Measurements from ENCODE around the gene EVA1A. TPM values are rescaled to one million over a fixed set of nuclear protein-coding genes. Genes with fewer than 3 reads are reported as not detected.

Gene EVA1A
- total RNA-seq, 2 experiments from 2014 or later: not detected

DNA sequence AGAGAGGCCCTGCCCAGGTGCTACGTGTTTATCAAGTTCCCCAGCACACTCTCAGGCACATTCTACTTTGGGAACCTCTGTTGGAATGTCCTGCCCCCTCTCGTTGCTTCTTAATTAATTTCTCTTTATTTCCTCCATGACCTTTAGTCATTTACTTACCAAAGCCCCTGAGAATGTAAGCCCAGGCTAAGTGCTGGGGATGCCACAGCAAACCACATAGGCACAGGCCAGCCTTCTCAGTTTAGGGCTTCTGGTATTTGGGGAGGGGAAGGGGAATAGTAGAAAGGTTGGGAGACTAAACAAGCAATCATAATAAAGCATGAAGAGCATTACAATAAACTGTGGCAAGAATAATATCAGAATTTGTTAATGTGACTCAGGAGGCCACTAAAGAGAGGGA, 85.7 kb downstream of the EVA1A start:
- no peak overlapping the region for H3K27ac Mint-ChIP-seq
- H3K27me3 Mint-ChIP-seq: peaks cover 14% of the 10 kb centered on the region
- H3K4me1 Mint-ChIP-seq: no peaks in the 10 kb centered on the region
- ATAC-seq (ENCODE audit: low read depth) (no peak), DNase-seq (no peak)
- POLR2A ChIA-PET: no interaction called here
- no peaks in the 10 kb centered on the region for H3K36me3 Mint-ChIP-seq
- no peaks in the 10 kb centered on the region for H3K9me3 Mint-ChIP-seq
- H3K4me3 Mint-ChIP-seq: no peak overlapping the region

DNA sequence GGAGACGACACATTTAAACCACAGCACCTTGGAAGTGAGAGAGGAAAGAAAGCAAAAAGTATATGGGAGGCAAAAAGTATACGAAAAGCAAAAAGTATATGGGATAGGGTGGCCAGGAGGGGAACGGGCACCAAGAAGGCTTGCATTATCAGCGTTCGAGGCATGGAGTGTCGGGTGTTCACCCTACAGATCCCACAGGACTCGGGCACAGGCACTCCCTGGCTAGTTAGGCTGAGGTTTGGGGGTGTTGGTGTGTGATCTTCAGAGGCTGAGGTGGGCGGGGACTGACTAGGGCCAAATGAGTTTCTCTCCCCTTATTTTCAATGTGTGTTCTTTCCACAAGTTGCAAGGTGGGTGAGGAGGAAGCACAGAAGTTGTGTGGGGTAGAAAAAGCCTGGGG, 86.6 kb downstream of the EVA1A start:
- ATAC-seq (ENCODE audit: low read depth) (no peak), DNase-seq (no peak)
- H3K27me3 Mint-ChIP-seq: peaks cover 18% of the 10 kb centered on the region
- POLR2A ChIA-PET: no interaction called here
- no peak overlapping the region for H3K27ac Mint-ChIP-seq
- no peaks in the 10 kb centered on the region for H3K36me3 Mint-ChIP-seq
- no peak overlapping the region for H3K4me3 Mint-ChIP-seq
- H3K4me1 Mint-ChIP-seq: no peaks in the 10 kb centered on the region
- no peaks in the 10 kb centered on the region for H3K9me3 Mint-ChIP-seq

DNA sequence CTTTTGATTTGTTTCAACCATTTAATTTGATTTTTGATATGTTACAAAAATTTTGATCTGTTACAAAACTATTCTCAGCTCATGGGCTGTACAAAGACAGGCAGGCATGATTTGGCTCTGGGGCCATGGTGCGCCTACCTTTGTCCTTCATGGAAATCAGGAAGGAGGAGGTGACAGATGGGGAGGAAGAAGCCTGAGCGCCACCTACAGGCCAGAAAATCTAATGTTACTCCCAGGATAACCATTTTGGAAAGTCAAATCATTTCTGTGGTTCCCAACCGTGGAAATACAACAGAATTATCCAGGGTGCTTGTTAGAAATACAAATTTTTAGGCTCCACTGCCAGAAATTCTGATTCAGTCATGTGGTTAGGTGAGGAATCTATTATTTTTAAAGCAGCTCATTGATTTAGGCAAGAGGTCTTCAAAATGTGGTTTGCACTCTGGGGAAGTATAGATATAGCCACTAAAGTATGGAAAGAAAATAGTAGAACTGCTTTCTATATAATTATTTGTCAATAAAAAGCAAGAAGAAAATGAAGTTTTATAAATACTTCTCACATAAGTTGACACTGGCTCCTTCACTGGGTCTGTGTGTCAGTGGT, 93.9 kb downstream of the EVA1A start:
- no peak for ATAC-seq (ENCODE audit: low read depth)
- Mint-ChIP-seq H3K27me3 (peaks cover 21% of the 10 kb centered on the region), H3K4me3 (no peak overlapping the region), H3K4me1 (no peaks in the 10 kb centered on the region), H3K27ac (no peak overlapping the region), H3K9me3 (no peaks in the 10 kb centered on the region), H3K36me3 (no peaks in the 10 kb centered on the region)
- DNase-seq: no peak
- POLR2A ChIA-PET: no interaction called here

DNA sequence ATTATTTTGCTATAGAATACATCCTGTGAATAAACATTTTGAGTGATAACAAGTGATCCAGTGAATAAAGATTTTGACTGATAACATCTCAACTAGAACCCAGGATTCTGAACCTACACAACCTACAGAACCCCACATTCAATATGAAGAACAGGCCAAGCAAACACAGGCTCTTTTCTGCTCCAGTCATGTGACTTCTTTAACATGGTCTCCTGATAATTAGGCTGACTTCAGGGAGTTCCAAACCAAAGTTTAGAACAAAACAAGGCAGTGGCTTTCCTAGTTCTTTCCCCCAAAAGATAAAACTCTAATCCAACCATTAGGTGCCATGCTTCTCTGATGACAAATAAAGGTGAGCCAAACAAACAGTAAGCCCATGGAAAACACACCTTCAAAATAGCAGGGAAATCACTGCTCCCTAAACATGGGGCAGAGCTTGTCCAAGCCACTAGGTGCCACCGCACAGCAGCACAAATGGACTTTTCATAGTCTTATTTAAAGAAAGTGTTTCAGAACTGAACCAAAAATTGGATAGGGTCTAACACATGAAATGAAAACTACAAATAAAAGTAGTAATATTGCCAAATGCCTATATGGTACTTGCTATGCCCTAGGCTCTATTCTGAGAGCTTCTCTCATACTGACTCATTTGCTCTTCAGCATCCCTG, 95.3 kb downstream of the EVA1A start:
- DNase-seq: no peak
- no peaks in the 10 kb centered on the region for H3K4me1 Mint-ChIP-seq
- ATAC-seq (ENCODE audit: low read depth): no peak
- no peaks in the 10 kb centered on the region for H3K36me3 Mint-ChIP-seq
- POLR2A ChIA-PET: no interaction called here
- H3K4me3 Mint-ChIP-seq: no peak overlapping the region
- peaks cover under 1% of the 10 kb centered on the region for H3K9me3 Mint-ChIP-seq
- no peak overlapping the region for H3K27ac Mint-ChIP-seq
- peaks cover 18% of the 10 kb centered on the region for H3K27me3 Mint-ChIP-seq

- DNase-seq: no peak
These were observed 96.3 kb downstream of the EVA1A start for GRCh38 chr2:75464348-75464946.

GRCh38 chr2:75462721-75463120, 98.0 kb downstream of the EVA1A start:
- Mint-ChIP-seq H3K4me3 (no peak overlapping the region), H3K9me3 (peaks cover 1% of the 10 kb centered on the region), H3K4me1 (no peaks in the 10 kb centered on the region), H3K27me3 (peaks cover 13% of the 10 kb centered on the region), H3K27ac (no peak overlapping the region), H3K36me3 (no peaks in the 10 kb centered on the region)
- DNase-seq: no peak
- no peak for ATAC-seq (ENCODE audit: low read depth)
- POLR2A ChIA-PET: no interaction called here

More at GRCh38 chr2:75464348-75464946, 96.3 kb downstream of the EVA1A start:
- Mint-ChIP-seq H3K4me1 (no peaks in the 10 kb centered on the region), H3K27ac (no peak overlapping the region), H3K36me3 (no peaks in the 10 kb centered on the region), H3K4me3 (no peak overlapping the region), H3K9me3 (peaks cover 1% of the 10 kb centered on the region), H3K27me3 (peaks cover 16% of the 10 kb centered on the region)
- ATAC-seq (ENCODE audit: low read depth): no peak
- POLR2A ChIA-PET: no interaction called here

DNA sequence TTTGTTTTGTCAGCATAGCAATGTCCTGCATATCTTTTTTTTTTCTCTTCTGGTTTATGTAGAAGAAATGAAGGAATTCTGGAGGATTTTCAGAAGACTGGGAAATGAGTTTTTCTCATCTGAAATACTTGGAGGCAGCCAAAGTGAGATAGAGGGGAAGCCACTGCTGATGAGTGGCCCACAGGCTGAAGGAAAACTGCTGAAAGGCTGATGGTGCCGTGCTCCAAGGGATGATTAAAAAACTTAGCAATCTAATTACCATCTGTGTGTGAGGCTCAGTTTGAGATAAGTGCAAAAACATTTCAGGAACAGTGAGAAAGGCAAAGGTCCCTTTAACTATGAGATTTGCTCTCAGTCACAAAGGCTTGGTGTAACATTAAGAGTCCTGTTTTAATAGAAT, 98.5 kb downstream of the EVA1A start:
- H3K27ac Mint-ChIP-seq: no peak overlapping the region
- no peaks in the 10 kb centered on the region for H3K4me1 Mint-ChIP-seq
- peaks cover 1% of the 10 kb centered on the region for H3K9me3 Mint-ChIP-seq
- ATAC-seq (ENCODE audit: low read depth): no peak
- POLR2A ChIA-PET: no interaction called here
- no peaks in the 10 kb centered on the region for H3K36me3 Mint-ChIP-seq
- DNase-seq: no peak
- H3K4me3 Mint-ChIP-seq: no peak overlapping the region
- H3K27me3 Mint-ChIP-seq: peaks cover 10% of the 10 kb centered on the region

DNA sequence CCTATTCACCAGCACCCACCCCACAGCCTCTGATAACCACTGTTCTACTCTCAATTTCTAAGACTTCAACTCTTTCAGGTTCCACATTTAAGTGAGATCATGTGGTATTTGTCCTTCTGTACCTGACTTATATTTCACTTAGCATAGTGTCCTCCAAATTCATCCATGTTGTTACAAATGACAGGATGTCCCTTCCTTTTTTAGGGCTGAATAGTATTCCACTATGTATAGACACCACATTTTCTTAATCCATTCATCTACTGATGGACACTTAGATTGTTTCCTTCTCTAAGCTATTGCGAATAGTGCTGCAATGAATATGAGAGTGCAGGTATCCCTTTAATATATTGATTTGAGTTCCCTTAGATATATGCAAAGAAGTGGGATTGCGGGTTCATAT, 100.1 kb downstream of the EVA1A start:
- no peaks in the 10 kb centered on the region for H3K36me3 Mint-ChIP-seq
- H3K9me3 Mint-ChIP-seq: peaks cover 1% of the 10 kb centered on the region
- H3K4me3 Mint-ChIP-seq: no peak overlapping the region
- ATAC-seq (ENCODE audit: low read depth) (no peak), DNase-seq (no peak)
- peaks cover 10% of the 10 kb centered on the region for H3K27me3 Mint-ChIP-seq
- no peaks in the 10 kb centered on the region for H3K4me1 Mint-ChIP-seq
- POLR2A ChIA-PET: no interaction called here
- H3K27ac Mint-ChIP-seq: no peak overlapping the region

GRCh38 chr2:75459565-75460310, 101.0 kb downstream of the EVA1A start:
- DNase-seq: no peak
- Mint-ChIP-seq H3K36me3 (no peaks in the 10 kb centered on the region), H3K4me3 (no peak overlapping the region), H3K4me1 (no peaks in the 10 kb centered on the region), H3K9me3 (peaks cover 1% of the 10 kb centered on the region), H3K27ac (no peak overlapping the region), H3K27me3 (peaks cover 10% of the 10 kb centered on the region)
- ATAC-seq (ENCODE audit: low read depth): no peak
- POLR2A ChIA-PET: no interaction called here

GRCh38 chr2:75458201-75458600, 102.5 kb downstream of the EVA1A start:
- H3K9me3 Mint-ChIP-seq: peaks cover 1% of the 10 kb centered on the region
- DNase-seq (no peak), ATAC-seq (ENCODE audit: low read depth) (no peak)
- no peaks in the 10 kb centered on the region for H3K4me1 Mint-ChIP-seq
- POLR2A ChIA-PET: no interaction called here
- no peak overlapping the region for H3K27ac Mint-ChIP-seq
- H3K27me3 Mint-ChIP-seq: peaks cover 7% of the 10 kb centered on the region
- no peaks in the 10 kb centered on the region for H3K36me3 Mint-ChIP-seq
- H3K4me3 Mint-ChIP-seq: no peak overlapping the region

DNA sequence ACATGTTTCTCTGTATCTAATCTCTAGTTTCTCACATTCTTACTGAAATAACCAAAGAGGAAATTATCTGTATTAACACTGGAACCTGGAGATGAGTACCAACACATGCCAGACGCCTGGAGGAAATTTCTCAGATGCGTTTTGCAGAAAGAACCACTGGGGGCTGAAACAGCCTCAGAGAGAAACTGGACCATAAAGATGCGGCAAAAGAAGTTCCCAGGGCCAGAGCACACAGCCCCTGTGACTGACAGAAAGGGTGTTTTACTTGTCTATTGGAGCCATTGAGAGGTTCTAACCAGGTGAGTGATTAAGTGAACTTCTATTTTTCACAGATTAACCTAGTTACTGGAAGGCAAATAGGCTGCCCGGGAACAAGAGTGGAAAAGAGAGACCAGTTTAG, 103.9 kb downstream of the EVA1A start:
- H3K36me3 Mint-ChIP-seq: no peaks in the 10 kb centered on the region
- no peak overlapping the region for H3K27ac Mint-ChIP-seq
- no peak overlapping the region for H3K4me3 Mint-ChIP-seq
- ATAC-seq (ENCODE audit: low read depth): no peak
- POLR2A ChIA-PET: no interaction called here
- peaks cover 1% of the 10 kb centered on the region for H3K9me3 Mint-ChIP-seq
- no peaks in the 10 kb centered on the region for H3K4me1 Mint-ChIP-seq
- H3K27me3 Mint-ChIP-seq: peaks cover 7% of the 10 kb centered on the region
- DNase-seq: no peak

GRCh38 chr2:75456111-75456510, 104.6 kb downstream of the EVA1A start:
- DNase-seq (no peak), ATAC-seq (ENCODE audit: low read depth) (no peak)
- POLR2A ChIA-PET: no interaction called here
- Mint-ChIP-seq H3K27ac (no peak overlapping the region), H3K36me3 (no peaks in the 10 kb centered on the region), H3K27me3 (peaks cover 7% of the 10 kb centered on the region), H3K4me3 (no peak overlapping the region), H3K9me3 (peaks cover 1% of the 10 kb centered on the region), H3K4me1 (no peaks in the 10 kb centered on the region)

GRCh38 chr2:75454241-75454620, 106.5 kb downstream of the EVA1A start:
- ATAC-seq (ENCODE audit: low read depth): no peak
- peaks cover 7% of the 10 kb centered on the region for H3K27me3 Mint-ChIP-seq
- H3K27ac Mint-ChIP-seq: no peak overlapping the region
- H3K9me3 Mint-ChIP-seq: no peaks in the 10 kb centered on the region
- H3K36me3 Mint-ChIP-seq: no peaks in the 10 kb centered on the region
- H3K4me1 Mint-ChIP-seq: no peaks in the 10 kb centered on the region
- POLR2A ChIA-PET: no interaction called here
- no peak for DNase-seq
- H3K4me3 Mint-ChIP-seq: no peak overlapping the region
